ENCODE measurements around the gene CREB5.
"Not testable (repeated sequence)": the region's sequence is repeated elsewhere in the genome, so short reads cannot be mapped to it uniquely, and the experiment has no call there.

The CREB5 gene

DNA sequence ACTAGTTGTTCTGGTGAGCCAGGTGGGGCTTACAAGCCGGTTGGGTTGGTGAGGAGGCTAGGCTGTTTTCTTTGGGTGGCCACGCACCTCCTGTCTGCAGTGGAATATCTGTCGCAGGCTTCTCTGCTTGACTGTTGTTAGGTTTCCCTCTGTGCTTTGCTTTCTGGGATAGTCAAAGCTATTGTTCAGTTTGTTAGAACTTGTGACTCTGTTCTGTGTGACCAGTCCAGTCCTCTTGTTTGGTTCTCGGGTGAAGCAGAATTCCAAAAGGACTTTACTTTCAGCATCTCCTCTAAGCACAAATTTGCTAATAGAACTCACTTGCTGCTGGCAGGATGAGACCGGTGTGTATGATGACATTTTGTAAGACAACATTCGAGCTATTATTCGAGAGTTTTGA, 105.3 kb downstream of the CREB5 start:
- no peak for DNase-seq

DNA sequence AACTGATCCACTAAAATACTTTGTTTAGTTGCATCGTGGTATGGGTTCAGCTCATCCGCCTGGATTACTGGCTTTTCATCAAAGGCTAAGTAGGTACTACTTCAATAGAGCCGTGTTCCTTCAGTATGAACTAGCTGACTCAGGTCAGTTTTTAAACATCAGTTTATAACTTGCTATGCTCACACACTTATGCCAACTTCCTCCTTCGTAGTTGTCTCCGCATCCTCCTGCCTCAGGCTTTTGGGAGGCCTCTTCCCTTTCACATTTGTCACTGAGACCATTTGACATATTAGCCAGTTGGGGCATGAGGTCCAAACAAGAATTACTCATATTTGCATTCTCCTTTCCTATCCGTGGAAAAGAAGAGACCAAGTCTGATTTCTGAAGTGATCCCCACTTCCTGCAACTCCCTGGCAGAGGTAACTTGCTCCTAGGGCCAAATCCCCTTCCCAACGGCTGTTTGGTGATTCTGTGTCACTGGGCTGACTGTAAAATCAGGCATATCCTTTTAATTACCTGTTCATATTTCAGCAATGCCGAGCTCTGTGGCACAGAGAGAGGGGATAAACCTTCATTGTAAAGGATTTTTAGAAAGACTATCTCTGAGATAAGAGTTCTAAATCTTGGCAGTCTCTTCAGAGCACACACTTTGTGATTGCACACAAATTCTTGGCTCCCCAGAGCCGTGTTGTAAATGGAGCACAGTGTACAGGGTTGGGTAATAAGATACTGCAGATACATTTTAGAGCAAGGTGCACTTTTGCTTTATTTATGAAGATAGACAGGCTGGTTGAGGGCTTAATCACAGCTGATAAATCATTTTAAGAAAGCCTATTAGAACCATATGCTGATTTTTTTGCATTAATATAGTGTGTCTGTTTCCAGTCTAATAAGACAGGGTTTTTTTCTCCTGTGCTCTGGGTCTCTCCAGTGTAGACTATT, 108.0 kb downstream of the CREB5 start:
- no peak for DNase-seq

DNA sequence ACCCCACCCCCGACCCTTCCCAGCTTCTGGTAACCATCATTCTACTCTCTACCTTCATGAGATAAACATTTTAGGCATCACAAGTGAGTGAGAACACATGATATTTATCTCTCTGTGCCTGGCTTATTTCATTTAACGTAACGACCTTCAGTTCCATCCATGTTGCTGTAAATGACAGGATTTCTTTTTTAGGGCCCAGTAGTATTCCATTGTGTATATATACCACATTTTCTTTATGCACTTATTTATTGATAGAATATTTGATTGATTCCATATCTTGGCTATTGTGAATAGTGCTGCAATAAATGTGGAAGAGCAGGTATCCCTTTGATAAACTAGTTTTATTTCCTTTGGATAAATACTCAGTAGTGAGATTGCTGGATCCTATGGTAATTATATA, 112.7 kb downstream of the CREB5 start:
- DNase-seq, result no peak

DNA sequence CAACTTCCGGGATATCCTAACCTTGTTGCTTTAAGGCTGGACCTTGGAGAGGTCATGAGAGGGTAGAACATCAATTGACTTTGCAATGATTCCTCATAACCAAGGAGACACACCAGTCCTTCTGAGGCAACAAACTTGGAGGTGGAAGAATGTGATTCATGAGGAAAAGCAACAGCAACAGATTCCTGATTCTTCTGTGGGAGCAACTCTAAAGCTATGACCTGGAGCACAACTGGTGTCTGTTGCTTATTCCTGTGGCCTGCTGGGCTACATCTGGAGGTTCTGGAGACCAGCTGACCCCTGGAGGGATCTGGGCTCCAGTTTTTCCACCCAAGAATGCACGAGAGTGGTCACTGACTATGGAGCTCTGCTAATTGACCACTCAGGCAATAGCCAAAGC, 116.6 kb downstream of the CREB5 start:
- no peak for DNase-seq

DNA sequence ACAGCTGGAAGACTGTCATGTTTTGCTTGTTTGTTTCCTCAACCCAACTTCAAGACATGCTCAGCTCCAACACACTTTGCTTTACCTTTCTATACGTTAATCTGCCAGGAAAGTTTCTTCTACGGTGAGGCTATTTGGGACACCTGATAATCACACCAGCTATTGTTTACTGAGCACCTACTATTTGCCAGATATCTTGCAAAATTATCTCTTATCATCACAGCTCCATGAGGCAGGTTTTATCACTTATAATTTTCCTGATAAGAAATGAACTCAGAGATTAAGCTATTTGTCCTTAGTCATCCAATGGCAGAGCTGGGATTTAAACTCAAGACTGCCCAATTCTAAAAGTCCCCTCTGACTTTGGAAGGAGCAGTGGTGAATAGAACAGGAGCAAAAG, 117.4 kb downstream of the CREB5 start:
- no peak for DNase-seq

DNA sequence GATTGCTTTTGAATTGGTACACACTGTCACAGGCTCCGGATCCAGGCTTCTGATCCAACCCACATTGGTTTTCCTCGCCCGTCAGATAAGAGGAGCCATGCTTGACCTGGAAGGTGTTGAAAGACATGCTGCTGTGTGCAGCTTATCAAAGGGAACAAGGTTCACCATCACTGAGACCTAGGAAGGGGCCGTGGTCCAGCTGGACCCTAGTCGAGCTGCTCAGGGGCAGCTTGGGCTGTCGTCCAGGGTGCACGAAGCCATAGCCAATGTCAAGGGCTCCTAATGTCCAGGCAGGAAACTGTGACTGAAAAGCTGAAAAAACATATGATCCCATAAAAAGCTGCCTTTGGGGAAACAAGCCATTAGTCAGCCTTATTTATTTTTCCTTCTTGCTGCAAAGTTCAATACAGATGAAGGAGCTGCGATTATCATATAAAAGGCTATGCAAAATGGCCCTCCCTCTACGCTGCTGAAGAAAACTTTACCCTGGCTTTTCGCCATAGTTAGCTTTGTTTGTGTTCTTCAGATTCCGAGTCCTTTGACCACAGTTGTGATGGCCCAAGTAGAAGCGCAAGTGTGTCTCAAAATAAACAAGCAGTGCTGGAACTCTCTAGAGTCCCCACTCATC, 118.0 kb downstream of the CREB5 start:
- DNase-seq, result no peak

DNA sequence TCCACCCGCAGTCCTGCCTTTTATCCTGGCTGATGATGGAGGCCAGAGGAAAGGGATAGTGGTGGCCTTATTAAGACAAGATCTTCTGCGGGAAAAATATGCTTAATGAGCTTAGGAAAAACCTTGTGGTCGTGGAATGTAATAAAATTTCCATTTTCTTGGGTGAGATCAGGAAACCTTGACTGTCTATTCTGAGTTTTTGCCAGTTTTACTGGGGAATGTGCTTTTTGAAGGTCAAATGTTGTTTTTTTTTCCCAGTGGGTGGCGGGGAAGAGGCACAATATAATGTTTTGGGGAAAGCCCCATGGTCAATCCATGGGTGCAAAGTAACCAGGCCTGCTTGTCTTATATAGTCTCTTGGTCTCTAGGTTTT, 118.5 kb downstream of the CREB5 start:
- no peak for DNase-seq

DNA sequence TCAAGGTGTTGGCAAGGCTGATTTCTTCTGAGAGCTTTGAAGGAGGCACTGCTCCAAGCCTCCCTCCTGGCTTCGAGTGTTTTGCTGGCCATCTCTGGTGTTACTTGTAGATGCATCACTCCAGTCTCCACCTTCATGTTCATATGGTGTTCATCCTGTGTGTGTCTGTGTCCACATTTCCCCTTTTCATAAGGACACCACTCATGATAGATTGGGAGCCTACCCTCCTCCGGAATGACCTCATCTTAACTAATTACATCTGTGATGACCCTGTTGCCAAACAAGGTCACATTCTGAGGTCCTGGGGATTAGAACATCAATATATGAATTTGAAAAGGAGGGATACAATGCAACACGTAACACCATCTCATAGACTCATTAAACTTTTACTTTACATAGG, 119.0 kb downstream of the CREB5 start:
- DNase-seq, result no peak

DNA sequence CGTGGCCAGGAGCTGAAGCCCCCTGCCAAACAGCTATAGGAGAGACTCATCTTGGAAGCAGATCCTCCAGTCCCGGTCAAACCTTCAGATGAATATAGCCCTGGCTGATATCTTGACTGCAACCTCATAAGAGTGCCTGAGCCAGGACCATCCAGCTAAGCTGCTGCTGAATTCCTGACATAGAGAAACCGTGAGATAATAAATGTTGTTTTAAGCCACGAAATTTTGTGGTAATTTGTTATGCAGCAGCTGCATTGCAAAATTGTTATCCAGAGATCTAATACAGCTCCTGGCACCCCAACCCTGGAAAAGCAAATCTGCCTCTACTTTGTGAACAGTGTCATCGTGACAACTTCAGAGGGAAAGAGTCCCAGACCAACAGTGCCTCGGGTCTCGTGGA, 119.9 kb downstream of the CREB5 start:
- DNase-seq, result no peak

DNA sequence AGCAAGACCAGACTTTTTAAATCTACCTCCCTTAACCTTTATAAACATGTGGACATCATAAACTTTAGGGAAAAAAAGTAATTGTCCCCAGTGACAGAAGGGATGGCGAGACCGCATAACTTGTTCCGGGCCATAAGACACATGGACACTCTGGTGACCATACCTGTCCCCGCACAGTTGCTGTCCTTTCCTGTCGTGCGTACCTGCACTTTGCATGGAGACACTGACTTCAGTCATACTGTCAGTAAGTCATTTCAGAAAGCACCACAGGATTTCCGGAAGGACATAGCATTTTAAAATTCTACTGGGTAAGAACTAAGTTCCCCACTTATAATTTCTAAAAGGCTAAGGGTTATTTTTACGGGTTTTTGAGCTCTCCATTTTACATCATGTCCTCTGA, 120.9 kb downstream of the CREB5 start:
- DNase-seq, result no peak

DNA sequence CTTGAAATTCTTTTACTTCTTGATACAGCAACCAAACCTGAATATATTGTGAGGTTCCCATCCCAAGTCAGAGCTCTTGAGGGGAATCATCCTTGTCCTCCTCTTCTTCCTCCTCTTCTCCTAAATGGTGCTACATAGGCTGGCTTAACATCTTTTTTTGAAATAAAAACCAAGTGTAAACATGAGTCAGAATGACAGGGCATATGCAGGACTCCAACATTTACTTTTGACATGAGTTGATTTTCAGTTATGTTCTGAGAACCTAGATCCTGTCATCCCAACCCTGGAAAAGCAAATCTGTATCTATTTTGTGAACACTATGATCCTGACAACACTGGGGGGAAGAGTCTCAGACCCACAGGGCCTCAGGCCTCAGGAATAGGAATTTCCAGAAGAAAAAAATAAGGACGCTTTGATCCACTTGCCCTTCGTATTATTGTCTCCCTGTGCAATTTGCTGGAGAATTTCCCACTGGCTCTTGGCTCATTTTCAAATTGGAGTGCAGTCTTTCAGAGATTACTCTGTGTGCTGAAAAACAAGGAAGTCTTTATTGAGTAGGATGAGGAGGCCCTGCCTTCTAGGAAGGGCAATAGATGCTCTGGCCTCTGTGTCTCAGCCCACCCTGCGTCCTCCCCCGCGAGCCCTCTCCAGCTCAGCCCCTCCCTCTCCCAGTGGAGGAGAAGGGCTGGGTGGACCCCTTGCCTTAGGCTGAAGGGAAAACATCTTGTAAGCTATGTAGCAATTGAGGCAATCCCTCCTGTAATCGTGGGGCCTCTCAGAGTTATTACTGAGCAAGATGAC, 121.6 kb downstream of the CREB5 start:
- DNase-seq, result no peak

DNA sequence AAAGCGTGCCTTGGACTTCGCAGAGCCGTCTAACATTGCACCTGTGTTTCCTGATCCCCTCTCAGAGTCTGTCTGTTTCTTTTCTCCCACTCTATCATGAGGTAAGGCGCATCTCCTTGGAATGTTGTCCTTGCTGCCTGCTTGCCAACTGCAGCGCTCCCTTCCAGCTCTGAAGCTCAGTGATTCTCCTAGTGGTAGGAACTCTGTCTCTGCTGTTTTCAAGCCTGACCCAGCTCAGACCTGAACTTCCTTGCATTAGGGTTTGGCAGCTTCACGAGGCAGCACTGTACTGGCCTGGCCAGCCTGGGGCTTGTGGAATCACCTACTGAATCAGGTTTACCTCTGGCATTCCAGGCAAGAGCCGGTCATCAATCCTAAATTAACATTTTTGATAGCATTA, 123.9 kb downstream of the CREB5 start:
- DNase-seq, result no peak

DNA sequence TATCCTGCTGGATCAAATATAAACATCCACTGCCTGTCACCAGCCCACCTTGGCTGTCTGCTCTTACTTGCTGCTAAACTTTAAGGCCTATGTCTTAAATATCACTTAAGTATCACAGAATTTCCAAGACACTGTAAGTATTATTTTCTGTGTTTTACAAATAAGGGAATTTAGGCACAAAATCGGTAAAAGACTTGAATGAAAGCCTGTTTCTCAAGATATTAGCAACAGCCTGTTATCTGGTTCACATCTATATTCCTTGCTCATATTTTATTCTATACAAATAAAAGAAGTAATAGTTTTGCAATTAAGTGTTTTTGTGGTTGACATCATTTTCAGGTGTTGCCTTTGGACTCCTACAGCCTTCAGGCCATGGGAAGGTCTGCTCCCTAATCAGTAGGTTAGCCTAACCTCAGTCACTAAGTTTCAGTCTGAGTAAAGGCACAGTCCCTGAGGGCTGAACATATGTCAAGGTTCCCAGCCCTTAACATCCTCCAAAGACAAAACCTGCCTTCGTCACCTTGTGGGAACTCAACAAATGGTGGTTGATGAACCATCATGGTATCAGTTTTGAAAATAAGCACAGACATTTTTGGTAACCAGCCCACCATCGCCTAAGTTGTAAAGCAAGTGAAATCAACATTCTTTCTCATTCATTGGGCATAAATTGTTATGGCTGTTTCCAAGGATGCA, 127.1 kb downstream of the CREB5 start:
- no peak for DNase-seq

DNA sequence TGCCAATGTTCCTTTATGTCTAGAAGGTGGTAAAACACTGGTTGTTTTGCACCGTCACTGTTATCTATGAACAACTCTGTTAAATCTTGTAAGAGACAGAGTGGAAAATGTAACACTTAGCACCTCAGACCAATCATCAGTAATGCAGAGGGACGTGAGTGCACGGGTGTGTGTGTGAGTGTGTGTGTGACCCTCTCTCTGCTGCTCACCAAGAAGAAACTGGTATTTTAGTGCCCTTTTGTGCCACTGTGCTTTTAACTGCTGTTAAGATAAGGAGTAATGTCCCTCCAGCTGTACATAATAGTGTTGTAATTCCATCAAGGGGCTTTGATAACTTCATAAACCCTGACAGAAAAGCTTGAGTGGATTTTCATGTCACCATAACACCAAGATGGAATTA, 130.1 kb downstream of the CREB5 start:
- no peak for DNase-seq

DNA sequence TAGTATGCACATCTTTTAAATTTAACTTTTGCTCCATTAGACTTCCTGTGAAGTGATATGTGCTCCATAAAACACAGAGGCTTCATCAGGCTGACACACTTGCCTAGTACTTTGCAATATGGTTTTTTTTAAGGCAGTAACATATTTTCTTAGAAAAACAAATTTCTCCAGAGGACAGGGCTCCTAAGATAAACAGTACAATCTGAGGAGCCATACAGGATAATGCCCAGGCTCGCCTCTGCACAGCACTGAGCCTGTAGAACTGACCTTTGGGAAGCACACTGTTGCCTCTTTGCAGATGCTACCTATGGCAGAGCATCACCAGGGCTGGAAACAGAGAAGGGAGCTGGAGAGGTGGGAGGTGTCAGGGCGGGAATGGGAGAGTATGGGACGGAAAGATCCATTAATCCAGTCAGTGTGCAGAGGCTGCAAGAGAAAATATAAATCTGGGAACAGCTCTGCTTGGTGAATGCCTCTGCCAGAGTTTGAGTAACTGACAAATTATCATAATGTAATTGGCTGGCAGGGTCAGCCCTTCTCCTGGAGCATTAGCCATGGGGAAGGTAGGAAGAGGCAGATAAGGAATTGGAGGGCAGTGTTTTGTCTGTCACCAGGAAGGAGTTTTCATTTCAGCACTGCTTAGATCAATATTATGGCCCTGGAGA, 132.3 kb downstream of the CREB5 start:
- DNase-seq, result no peak

DNA sequence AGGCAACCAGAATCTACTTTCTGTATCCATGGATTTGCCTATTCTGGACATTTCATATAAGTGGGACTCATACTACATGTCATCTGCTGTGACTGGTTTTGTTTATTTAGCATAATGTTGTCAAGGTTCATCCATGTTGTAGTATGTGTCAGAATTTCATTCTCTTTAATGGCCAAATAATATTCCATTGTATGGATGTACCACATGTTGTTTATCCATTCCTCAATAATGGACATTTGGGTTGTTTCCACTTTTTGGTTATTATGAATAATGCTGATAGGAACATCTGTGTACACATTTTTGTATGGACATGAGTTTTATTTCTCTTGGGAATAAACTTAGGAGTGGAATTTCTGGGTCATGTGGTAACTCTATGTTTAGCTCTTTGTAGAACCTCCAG, 133.7 kb downstream of the CREB5 start:
- DNase-seq, result no peak

DNA sequence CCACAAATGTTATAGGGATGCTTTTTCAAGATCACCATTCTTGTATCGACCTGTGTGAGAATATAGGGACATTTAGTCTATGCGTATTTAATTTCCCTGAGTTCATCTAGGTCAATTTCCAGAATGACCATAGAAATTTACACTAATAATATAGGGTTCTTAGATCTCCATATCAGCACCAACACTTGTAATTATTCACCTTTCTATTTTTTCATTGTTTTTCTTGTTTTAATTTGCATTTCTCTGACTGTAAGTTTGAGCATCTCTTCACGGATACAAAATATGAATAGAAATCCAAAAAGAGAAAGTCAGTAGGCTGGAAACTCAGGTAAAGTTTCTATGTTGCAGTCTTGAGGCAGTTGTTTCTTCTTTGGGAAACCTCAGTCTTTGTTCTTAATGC, 134.8 kb downstream of the CREB5 start:
- DNase-seq, result no peak

DNA sequence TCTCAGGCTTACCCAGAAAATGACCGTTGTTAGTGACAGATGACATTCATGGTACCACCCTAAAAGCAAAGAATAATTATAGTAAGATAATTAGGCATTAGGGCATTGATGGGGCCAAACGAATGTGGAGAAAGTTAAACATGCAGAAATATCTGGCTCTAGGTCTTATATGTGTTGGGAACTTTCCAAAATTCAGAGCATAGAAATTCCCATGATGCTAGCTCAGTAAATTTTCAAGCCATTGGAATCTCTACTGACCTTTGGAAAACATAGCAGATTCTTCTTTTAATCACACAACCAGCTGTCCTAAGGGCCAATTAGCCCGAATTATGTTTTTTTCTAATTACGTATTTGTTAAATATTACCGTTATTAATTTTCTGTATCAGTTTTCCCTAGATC, 136.1 kb downstream of the CREB5 start:
- no peak for DNase-seq

DNA sequence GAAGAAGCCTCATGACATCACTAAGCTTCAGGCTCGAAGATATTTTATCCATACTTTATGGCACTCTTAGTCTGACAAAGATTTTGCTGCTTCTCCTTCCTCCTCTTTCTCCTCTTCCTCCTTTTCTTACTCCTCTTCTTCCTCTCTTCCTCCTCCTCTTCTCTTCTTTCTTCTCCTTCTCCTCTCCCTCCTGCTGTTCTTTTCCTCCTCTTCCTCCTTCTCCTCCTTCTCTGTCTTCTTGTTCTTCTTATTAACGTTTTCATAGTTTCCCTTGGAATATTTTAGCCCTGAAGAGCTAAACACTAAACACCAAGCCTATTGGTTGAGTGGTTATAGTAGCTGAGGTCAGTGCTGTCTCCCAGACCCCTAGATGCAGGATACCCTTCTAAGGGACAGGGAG, 137.7 kb downstream of the CREB5 start:
- no peak for DNase-seq

DNA sequence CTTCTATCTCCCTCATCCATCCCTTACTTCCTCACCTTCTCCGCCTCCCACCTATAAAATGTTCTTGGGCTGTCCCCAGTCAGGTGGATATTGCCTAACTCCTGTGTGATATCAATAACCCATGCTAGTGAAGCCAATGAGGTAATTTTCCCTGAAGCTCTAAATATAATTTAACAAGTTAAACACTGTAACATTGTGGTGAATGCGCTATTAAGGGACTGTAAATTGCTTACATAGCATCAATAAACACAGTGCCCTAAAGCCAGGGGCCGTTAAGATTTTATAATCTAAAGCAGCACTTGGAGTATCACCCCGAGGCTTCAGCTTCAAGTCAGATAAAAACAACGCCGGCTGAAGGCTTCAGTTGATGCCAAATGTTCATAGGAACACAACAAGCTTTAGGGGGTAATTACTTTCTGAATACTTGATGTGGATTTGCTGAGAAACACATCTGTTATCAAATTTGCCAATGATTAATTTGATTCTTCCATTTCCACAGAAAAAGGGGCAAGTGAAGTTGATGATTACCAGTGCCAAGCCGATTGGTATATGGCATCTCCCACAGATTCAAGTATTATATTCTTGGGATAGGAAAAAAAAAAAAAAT, 138.4 kb downstream of the CREB5 start:
- DNase-seq, result no peak

DNA sequence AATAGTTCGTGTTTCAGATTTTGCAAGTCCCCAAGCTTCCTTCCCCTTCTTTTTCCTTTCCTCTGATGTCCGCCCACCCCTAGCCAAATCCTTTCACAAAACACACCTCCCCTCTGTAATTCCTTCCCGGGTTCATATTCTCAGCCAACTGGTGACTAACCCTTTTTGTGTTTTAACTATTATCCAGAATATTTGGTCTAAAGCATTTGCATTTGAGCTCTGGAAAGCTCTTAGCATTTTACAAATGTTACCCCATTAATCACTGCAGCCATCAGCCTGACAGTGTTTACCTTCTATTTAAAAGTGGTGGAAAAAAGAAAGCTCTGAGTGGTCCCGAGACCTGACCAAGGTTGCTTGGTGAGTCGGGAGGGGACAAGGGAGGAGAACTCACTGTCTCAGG, 139.0 kb downstream of the CREB5 start:
- no peak for DNase-seq

DNA sequence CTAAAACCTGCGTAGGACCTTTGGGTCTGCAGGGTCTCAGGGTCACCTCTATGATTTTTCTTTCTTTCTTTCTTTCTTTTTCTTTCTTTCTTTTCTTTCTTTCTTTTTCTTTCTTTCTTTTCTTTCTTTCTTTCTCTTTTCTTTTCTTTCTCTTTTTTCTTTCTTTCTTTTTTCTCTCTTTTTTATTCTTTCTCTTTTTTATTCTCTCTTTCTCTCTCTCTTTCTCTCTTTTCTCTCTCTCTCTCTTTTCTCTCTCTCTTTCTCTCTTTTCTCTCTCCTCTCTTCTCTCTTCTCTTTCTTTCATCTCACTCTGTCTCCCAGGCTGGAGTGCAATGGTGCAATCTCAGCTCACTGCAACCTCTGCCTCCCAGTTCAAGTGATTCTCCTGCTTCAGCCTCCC, 139.4 kb downstream of the CREB5 start:
- not testable (repeated sequence) for DNase-seq

Data from NCI-H1436 treated with DMSO at 0.1 percent for 48 hours (cell line).